ENCODE measurements around the gene GNAL.

Gene GNAL

GRCh38 chr18:11811009-11811408 is 121.9 kb downstream of the GNAL start:
- H3K4me3 ChIP-seq (ENCODE audit: low read depth, low read length): no peak overlapping the region
- no peak for DNase-seq (ENCODE audit: low read depth)
- no peak for TF ChIP-seq CTCF (IDR thresholded peaks at IDR 0.05; ENCODE audit: control insufficient read depth, extremely low read depth, insufficient read depth)

- DNase-seq (ENCODE audit: low read depth): no peak
- no peak overlapping the region for H3K4me3 ChIP-seq (ENCODE audit: low read depth, low read length)
- TF ChIP-seq CTCF (IDR thresholded peaks at IDR 0.05; ENCODE audit: control insufficient read depth, extremely low read depth, insufficient read depth): no peak
Measured at GRCh38 chr18:11817229-11817628, 128.2 kb downstream of the GNAL start.

GRCh38 chr18:11818486-11819203 is 129.6 kb downstream of the GNAL start:
- H3K4me3 ChIP-seq (ENCODE audit: low read depth, low read length): no peak overlapping the region
- no peak for TF ChIP-seq CTCF (IDR thresholded peaks at IDR 0.05; ENCODE audit: control insufficient read depth, extremely low read depth, insufficient read depth)
- no peak for DNase-seq (ENCODE audit: low read depth)

- DNase-seq (ENCODE audit: low read depth): no peak
- no peak overlapping the region for H3K4me3 ChIP-seq (ENCODE audit: low read depth, low read length)
- no peak for TF ChIP-seq CTCF (IDR thresholded peaks at IDR 0.05; ENCODE audit: control insufficient read depth, extremely low read depth, insufficient read depth)
Measured at GRCh38 chr18:11819938-11820337, 130.9 kb downstream of the GNAL start.

GRCh38 chr18:11820697-11821096 is 131.6 kb downstream of the GNAL start:
- no peak overlapping the region for H3K4me3 ChIP-seq (ENCODE audit: low read depth, low read length)
- no peak for TF ChIP-seq CTCF (IDR thresholded peaks at IDR 0.05; ENCODE audit: control insufficient read depth, extremely low read depth, insufficient read depth)
- no peak for DNase-seq (ENCODE audit: low read depth)

GRCh38 chr18:11821208-11821607 is 132.1 kb downstream of the GNAL start:
- TF ChIP-seq CTCF (IDR thresholded peaks at IDR 0.05; ENCODE audit: control insufficient read depth, extremely low read depth, insufficient read depth): no peak
- no peak for DNase-seq (ENCODE audit: low read depth)

GRCh38 chr18:11821643-11822237 is 132.7 kb downstream of the GNAL start:
- no peak for TF ChIP-seq CTCF (IDR thresholded peaks at IDR 0.05; ENCODE audit: control insufficient read depth, extremely low read depth, insufficient read depth)
- no peak for DNase-seq (ENCODE audit: low read depth)

More at GRCh38 chr18:11821208-11821607, 132.1 kb downstream of the GNAL start:
- no peak overlapping the region for H3K4me3 ChIP-seq (ENCODE audit: low read depth, low read length)

More at GRCh38 chr18:11821643-11822237, 132.7 kb downstream of the GNAL start:
- H3K4me3 ChIP-seq (ENCODE audit: low read depth, low read length): no peak overlapping the region
